ENCODE data around the gene TUBA1C.

Gene TUBA1C

DNA sequence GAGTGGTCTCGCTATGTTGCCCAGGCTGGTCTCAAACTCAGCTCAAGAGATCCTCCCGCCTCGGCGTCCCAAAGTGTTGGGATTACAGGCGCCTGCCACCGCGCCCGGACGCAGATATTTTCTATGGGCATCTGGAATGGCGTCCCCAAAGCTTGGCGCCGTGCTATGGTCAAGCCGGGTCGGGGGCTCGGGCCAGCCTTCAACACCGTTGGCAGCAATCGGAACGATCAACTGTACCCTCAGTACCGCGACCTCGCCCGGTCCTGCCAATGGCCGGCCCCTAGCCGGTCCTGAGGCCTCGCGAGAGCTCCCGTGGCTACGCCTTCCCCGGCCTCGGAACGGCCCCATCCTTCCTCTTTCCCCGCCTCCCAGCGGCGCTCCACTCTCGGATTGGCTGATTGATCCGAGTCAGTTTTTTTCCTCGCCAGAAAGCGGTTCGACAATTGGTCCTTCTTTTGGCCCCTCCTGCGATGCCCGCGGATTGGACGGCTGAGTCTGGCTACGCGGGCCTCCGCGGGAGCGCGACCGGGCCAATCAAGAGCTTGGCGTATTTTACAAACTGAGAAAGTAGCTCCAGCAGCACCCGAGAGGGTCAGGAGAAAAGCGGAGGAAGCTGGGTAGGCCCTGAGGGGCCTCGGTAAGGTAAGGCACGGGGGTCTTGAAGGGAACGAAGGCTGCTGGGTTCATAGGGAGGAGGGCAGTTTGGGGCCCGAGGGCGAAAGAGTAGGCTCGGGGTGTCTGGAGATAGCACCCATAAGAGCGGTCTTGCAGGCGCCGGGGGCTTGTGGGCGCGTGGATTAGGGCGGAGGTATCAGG lies 58.0 kb downstream of the TUBA1C start, which contains the start of gene TROAP:
TSS of gene TROAP (plus strand) at position 548 of the 816 bp plus-strand sequence. CDS start 354 bp downstream, outside the sequence.
- TF ChIP-seq, protein P1, sequence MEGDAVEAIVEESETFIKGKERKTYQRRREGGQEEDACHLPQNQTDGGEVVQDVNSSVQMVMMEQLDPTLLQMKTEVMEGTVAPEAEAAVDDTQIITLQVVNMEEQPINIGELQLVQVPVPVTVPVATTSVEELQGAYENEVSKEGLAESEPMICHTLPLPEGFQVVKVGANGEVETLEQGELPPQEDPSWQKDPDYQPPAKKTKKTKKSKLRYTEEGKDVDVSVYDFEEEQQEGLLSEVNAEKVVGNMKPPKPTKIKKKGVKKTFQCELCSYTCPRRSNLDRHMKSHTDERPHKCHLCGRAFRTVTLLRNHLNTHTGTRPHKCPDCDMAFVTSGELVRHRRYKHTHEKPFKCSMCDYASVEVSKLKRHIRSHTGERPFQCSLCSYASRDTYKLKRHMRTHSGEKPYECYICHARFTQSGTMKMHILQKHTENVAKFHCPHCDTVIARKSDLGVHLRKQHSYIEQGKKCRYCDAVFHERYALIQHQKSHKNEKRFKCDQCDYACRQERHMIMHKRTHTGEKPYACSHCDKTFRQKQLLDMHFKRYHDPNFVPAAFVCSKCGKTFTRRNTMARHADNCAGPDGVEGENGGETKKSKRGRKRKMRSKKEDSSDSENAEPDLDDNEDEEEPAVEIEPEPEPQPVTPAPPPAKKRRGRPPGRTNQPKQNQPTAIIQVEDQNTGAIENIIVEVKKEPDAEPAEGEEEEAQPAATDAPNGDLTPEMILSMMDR (IDR thresholded peaks at IDR 0.05; ENCODE audit: insufficient read depth, low read length, missing control alignments) = no peak

DNA sequence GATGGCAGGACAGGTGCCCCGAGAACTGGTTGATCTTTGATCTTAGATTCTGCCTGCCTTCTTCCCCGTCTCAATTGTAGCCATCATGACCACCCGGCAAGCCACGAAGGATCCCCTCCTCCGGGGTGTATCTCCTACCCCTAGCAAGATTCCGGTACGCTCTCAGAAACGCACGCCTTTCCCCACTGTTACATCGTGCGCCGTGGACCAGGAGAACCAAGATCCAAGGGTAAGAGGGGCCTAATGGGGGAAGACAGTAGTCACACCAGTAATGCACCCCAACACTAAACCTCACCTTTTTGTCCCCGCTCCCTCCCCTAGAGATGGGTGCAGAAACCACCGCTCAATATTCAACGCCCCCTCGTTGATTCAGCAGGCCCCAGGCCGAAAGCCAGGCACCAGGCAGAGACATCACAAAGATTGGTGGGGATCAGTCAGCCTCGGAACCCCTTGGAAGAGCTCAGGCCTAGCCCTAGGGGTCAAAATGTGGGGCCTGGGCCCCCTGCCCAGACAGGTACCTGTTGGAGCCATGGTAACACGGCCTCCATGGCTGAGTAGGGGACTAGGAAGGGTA lies 58.7 kb downstream of the TUBA1C start:
- TF ChIP-seq, protein P1 (IDR thresholded peaks at IDR 0.05; ENCODE audit: insufficient read depth, low read length, missing control alignments) = no peak
- peak overlapping the region; percentile 78 for H3K4me3 ChIP-seq (ENCODE audit: low read depth, low read length)
- no peak for DNase-seq (ENCODE audit: low read depth, low spot score)
- ChIA-PET POLR2A (interaction anchor here (0.7 to 1.2 kb wide), 3 partner anchors 8 to 418 kb away, joined by 3 to 5 read pairs (median 5); partner anchors contain the start of gene TMBIM6), CTCF (interaction anchor here (1.2 to 6.5 kb wide), 7 partner anchors 12 to 257 kb away, joined by 4 to 89 read pairs (median 11); partner anchors contain the start of genes C1QL4 and DNAJC22)

More for the DNA sequence above, 58.0 kb downstream of the TUBA1C start, which contains the start of gene TROAP:
- CTCF ChIA-PET = interaction anchor here (1.2 to 6.5 kb wide), 9 partner anchors 12 to 257 kb away, joined by 3 to 89 read pairs (median 11); partner anchors contain the start of genes C1QL4 and DNAJC22
- peak; percentile 80 for DNase-seq (ENCODE audit: low read depth, low spot score)
- peak within 1 kb of the TSS; percentile 78 for H3K4me3 ChIP-seq (ENCODE audit: low read depth, low read length)
- POLR2A ChIA-PET = interaction anchor here (0.5 to 1.2 kb wide), 8 partner anchors 9 to 418 kb away, joined by 3 to 5 read pairs (median 4); partner anchors contain the start of gene TMBIM6

Data from AG04449 (cell line).